Thoracic aorta (tissue), 2 donors: Measurements from ENCODE around the gene PHC3. TPM values are rescaled to one million over a fixed set of nuclear protein-coding genes. Genes with fewer than 3 reads are reported as not detected.

Experiments used
- ATAC-seq: fragments of 150-250 bp; one replicate; pipeline ENCODE4 v1.8.0; 2017; ENCODE audit warnings: low read depth; ENCODE audit not compliant: insufficient number of reproducible peaks, low FRiP score
- DNase-seq: peaks from one replicate; pipeline ENCODE4 v3.0.0-alpha.2; 2020; ENCODE audit warnings: low spot score
- H3K27ac ChIP-seq, 2 donors: fragments of 200-600 bp; sonication (generic); 1 replicate in 1 of 2; 2 replicates in 1 of 2; pipeline ENCODE4 v1.5.1; 2016; ENCODE audit warnings: mild to moderate bottlenecking in 2 of 2, moderate library complexity in 2 of 2
- H3K27me3 ChIP-seq: fragments of 200-600 bp; sonication (generic); replicated peaks from 2 replicates; pipeline ENCODE4 v1.6.0; 2016; ENCODE audit warnings: mild to moderate bottlenecking; ENCODE audit not compliant: insufficient read depth
- H3K36me3 ChIP-seq: fragments of 200-600 bp; sonication (generic); one replicate; pipeline ENCODE4 v1.5.1; 2016
- H3K4me1 ChIP-seq, 2 donors: fragments of 200-600 bp; sonication (generic); 1 replicate in 1 of 2; 2 replicates in 1 of 2; pipeline versions ENCODE4 v1.5.1 to v1.6.0; 2016; ENCODE audit warnings: low read depth in 2 of 2, mild to moderate bottlenecking in 1 of 2; ENCODE audit not compliant: control insufficient read depth in 1 of 2
- H3K4me3 ChIP-seq: fragments of 200-600 bp; sonication (generic); 2 replicates; pipeline ENCODE4 v1.5.1; 2016; ENCODE audit warnings: mild to moderate bottlenecking
- H3K9me3 ChIP-seq: fragments of 200-600 bp; sonication (generic); 2 replicates; pipeline ENCODE4 v1.5.1; 2016
- CTCF ChIP-seq: fragments of 200-600 bp; sonication (generic); IDR thresholded peaks from one replicate; pipeline ENCODE4 v1.5.1; 2019; ENCODE audit warnings: antibody characterized with exemption
- total RNA-seq, 2 donors: library from RNA; depleted of rRNA; stranded (reverse); fragments of >200 nt; gene quantifications; one replicate each; pipeline versions ENCODE4 v1.1.0 to v1.2.3, GENCODE V29; 2016

Gene PHC3
- total RNA-seq, 2 donors from 2014 or later: 78.0 to 123 TPM

- ATAC-seq (no peak), DNase-seq (no peak)
- TF ChIP-seq CTCF: no peak
- Histone ChIP-seq H3K4me3 (no peak overlapping the region), H3K27ac (no peak overlapping the region), H3K9me3 (no peaks in the 10 kb centered on the region), H3K36me3 (peaks cover 28% of the 10 kb centered on the region), H3K4me1 (no peaks in the 10 kb centered on the region), H3K27me3 (no peaks in the 10 kb centered on the region)
Measured at GRCh38 chr3:170090601-170090981, 90.9 kb downstream of the PHC3 start.

- no peak for DNase-seq
- Histone ChIP-seq H3K27ac (no peak overlapping the region), H3K4me3 (no peak overlapping the region), H3K27me3 (no peaks in the 10 kb centered on the region), H3K36me3 (peaks cover 27% of the 10 kb centered on the region), H3K4me1 (no peaks in the 10 kb centered on the region), H3K9me3 (no peaks in the 10 kb centered on the region)
- no peak for TF ChIP-seq CTCF
- ATAC-seq: no peak
Measured at GRCh38 chr3:170089862-170090600, 91.5 kb downstream of the PHC3 start.

GRCh38 chr3:170085396-170085795 lies 96.1 kb downstream of the PHC3 start:
- Histone ChIP-seq H3K27ac (no peak overlapping the region), H3K4me3 (no peak overlapping the region), H3K36me3 (peaks cover 14% of the 10 kb centered on the region), H3K9me3 (no peaks in the 10 kb centered on the region), H3K4me1 (no peaks in the 10 kb centered on the region), H3K27me3 (no peaks in the 10 kb centered on the region)
- TF ChIP-seq CTCF: no peak
- ATAC-seq (no peak), DNase-seq (no peak)

GRCh38 chr3:170083343-170083742 lies 98.2 kb downstream of the PHC3 start:
- no peak for ATAC-seq

More at GRCh38 chr3:170083343-170083742, 98.2 kb downstream of the PHC3 start:
- Histone ChIP-seq H3K4me1 (no peaks in the 10 kb centered on the region), H3K4me3 (no peak overlapping the region), H3K36me3 (peaks cover 14% of the 10 kb centered on the region), H3K27ac (no peak overlapping the region), H3K27me3 (no peaks in the 10 kb centered on the region), H3K9me3 (no peaks in the 10 kb centered on the region)
- DNase-seq: no peak
- no peak for TF ChIP-seq CTCF
